NCI-H2227 (cell line): Measurements from ENCODE around the gene PPP4R2.

Source experiments
- DNase-seq: peaks from one replicate; lab custom pipeline; 2025; ENCODE audit not compliant: unreplicated experiment; lab: John Stamatoyannopoulos, UW

Gene PPP4R2

DNA sequence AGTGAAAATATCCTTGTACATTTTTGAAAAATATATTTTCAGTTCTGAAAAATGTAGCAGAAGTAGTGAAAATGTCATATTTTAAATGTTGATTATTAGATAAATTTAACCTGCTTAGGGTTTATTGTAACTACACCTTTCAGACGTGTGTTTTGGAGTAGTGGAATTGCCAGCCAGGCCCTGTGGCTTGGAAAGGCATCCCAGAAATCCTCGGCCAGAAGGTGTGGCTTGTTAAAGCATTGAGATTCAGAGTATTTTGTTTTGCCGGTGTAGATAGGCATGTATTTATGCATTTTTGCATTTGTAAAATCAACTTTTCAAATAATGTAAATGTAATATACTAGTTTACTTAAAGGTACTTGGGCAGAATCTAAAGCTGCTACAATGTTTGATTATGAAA, 71.8 kb downstream of the PPP4R2 start:
- no peak for DNase-seq

DNA sequence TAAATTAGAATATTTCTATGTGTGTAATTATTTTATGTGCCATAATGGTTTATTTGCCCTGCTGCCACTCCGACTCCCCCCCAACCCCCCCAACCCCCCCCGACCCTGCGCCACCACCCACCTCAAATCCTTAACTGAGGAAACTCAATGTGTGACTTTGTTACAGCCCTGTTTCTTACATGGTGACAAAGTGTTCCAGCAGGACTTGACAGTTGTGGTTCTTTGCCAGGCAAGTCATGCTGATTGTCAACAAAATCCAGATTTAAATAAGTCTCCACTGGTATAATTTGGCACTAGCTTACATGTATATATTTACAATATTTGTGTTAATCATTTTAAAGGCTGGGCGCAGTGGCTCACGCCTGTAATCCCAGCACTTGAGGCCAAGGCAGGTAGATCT, 72.6 kb downstream of the PPP4R2 start:
- DNase-seq, result no peak

- no peak for DNase-seq
These were observed 73.3 kb downstream of the PPP4R2 start for GRCh38 chr3:73069775-73070444.

- DNase-seq, result no peak
These were observed 74.3 kb downstream of the PPP4R2 start for GRCh38 chr3:73070675-73071575.

- DNase-seq, result no peak
These were observed 75.3 kb downstream of the PPP4R2 start for GRCh38 chr3:73071952-73072351.

DNA sequence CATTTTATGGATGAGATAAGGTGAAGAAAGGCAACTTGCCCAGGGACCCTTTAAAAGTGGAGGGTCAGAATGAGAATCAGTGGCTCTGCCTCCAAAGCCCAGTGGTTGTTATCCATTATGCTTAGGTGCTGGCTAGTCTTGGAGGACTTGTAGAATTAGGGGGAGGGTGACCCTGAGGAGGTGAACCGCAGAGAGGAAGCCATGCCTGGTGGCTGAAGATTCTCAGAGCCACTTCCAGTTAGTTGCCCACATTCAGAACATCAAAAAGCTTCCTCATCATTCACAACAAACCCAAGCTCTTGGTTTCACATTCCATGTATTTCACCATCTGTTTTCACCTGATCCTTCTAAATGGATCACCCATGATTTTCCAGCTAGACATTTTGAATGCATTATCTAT, 76.0 kb downstream of the PPP4R2 start:
- DNase-seq, result no peak

GRCh38 chr3:73073091-73073707, 76.6 kb downstream of the PPP4R2 start:
- DNase-seq, result no peak

DNA sequence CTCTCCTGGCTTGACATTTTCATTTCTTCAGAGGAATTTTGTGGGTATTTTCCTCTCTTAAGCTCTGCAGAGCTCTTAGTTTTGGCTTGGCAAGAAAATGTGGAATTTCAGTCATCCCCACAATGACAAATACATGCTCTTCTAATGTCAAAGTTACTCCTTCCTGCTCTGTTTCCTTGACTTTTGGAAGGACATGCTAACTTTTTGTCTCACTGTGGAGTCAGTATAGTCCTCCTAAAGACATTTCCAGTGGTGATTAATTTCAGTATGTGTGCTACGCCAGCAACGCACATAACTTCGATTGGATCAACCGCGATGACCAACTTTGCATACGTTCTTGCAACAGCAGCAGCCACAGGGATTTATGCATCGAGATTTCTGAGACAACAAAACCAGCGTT, 78.2 kb downstream of the PPP4R2 start:
- DNase-seq, result no peak

- no peak for DNase-seq
These were observed 83.8 kb downstream of the PPP4R2 start for GRCh38 chr3:73080216-73080966.

GRCh38 chr3:73081140-73081539, 84.5 kb downstream of the PPP4R2 start:
- no peak for DNase-seq

DNA sequence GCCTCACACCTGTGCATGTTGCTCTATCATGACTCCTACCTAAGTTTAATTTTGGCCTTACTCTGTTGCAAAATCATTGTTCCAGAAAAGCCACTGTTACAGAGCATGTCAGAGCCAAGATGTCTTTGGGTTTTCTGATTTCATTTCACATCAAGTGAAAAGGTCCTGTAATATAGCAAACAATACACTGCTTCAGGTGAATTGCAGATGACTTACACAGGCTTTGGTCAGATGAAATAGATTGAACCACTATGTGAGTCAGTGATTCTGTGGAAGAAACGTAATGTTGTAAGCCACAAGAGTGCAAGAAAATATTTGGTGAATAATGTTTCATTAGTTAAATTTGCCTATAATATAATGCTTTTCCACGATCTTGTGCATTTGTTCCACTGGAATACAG, 87.6 kb downstream of the PPP4R2 start:
- DNase-seq, result no peak

DNA sequence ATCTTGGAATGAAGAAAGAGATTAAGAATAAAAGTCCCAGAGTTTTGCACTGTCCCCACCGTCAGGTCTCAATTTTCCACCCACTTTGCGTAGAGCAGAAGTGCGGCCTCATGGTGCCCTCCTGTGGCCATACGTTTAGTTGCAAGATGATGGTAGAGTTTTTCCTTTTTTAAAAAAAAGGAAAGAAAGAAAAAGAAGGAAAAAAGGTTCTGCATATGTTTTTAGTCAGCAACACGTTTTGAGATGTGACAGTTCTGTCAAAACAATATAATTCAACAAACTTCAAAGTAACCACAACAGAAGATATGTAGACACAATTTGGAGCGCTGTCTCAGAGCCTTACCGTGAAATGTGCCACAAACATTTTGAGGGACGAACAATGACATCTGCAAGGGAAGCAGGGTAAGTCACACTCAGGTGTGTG, 89.5 kb downstream of the PPP4R2 start:
- DNase-seq, result peak; percentile 22

DNA sequence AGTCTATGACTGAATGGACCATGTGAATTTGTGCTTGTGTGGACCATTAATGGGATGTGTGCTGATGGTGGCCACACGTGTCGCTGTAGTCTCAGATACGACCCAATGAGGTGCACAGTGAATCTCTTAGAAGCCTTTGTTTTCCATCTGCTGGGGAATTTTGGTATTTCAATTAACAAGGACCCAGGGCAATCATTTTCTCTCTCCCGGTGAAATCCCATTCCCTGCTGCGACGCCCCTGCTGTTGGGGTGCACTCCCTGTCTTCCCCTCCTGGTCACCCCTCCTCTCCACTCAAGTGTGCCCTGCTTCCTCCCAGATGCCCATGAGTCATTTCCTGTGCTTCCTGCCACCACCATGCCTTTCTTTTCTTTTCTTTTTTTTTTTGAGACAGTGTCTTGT, 97.5 kb downstream of the PPP4R2 start:
- DNase-seq, result no peak

GRCh38 chr3:73094951-73095350, 98.3 kb downstream of the PPP4R2 start:
- DNase-seq, result no peak

GRCh38 chr3:73096169-73096568, 99.6 kb downstream of the PPP4R2 start:
- DNase-seq, result no peak

DNA sequence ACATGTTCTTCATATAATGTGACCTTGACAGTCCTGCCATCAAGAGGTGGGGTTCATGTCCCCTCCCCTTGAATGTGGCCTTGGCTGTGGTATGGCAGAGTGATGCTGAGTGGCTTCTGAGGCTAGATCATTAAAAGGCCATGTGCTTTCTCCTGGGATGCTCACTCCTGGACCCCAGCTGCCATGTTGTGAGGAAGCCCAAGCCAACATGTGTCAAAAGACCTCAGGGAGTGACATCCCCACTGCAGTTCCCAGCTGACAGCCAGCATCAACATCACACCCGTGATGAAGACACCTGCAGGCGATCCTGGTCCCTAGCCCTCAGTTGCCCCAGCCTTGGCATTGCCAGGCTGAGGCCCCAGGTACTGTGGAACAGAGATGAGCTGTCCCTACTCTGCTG, 101.4 kb downstream of the PPP4R2 start:
- DNase-seq, result no peak

DNA sequence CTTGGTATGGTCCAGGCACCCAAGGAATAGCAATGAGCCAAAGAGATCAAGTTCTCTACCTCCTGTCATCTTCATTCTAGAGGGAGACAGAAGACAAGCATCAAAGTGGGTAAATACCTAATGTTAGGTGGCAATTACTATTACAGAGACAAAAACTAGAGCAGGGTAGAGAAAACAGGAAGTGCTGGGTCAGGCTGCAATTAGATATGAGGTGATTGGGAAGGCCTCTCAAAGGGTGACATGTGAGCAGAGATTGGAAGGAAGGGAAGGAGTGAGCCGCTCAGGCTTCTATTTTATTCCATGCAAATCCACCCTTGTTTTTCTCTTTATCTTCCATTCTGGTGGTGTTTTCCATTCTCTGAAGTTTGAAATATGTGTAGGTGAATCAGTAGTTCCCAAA, 102.3 kb downstream of the PPP4R2 start:
- no peak for DNase-seq

DNA sequence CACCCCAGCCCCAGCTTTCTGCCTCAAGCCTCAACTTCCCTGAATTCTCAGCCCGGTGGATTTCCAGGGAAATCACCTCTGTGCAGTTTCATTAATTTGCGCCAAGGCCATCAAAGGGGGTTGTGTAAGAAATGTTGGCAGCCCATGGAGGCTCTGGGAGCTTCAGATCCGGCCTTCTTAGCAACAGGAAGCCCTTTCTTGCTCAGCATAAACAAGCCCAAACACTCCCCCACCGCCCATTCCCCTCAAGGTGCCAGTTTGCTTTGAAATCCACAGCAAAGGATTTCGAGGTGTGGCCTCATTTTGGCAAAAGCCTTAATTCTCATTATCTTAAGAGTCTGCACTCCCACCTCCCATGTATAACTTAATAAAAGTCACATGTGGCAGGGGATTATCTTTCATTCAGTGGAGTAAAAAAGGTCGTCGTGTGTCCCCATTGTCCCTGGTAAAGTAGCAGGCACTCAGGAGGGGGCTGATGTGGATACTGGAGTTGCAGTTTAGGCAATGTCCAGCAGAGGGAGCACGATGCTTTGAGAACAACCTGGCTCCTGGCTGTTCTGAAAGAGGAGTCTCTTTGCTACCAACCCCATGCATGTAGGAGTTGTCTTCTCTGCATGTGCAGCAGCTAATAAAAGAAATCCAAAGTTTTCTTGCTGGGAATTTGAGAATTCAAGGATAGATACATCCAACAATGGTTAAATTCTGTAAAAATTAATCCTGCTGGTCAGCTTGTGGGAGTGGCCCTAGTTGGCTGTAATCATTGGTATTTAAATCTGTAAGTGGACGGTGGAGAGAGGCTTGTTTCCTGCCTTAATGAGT, 104.3 kb downstream of the PPP4R2 start:
- DNase-seq, result peak; percentile 84

DNA sequence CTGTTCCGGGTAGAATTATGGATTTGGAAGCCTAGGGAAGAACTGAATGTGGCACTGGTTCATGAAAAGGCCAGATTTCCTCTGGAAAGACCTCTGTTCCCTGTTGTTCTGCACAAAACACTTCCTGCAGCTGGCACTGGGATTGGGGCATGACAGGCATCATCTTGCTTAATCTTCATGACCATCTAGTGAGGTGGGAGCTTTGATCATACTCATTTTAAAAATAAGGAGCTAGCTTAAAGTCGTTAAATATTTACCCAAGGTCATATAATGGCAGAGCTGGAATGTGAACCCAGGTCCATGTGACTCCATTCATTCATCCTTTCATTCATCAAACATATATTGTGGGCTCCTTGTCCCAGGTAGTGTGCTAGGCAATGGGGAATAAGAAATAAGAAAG, 105.3 kb downstream of the PPP4R2 start:
- DNase-seq, result no peak

- DNase-seq, result no peak
These were observed 110.6 kb downstream of the PPP4R2 start for GRCh38 chr3:73107215-73107614.
